ENCODE measurements around the gene HCRTR2. TPM values are rescaled to one million over a fixed set of nuclear protein-coding genes. Genes with fewer than 3 reads are reported as not detected.

The HCRTR2 gene
- total and polyA plus RNA-seq, 2 of the 8 experiments (the other 6 are each of a cell fraction or from before 2014, with no cell fraction given): 0.19 to 0.23 TPM

DNA sequence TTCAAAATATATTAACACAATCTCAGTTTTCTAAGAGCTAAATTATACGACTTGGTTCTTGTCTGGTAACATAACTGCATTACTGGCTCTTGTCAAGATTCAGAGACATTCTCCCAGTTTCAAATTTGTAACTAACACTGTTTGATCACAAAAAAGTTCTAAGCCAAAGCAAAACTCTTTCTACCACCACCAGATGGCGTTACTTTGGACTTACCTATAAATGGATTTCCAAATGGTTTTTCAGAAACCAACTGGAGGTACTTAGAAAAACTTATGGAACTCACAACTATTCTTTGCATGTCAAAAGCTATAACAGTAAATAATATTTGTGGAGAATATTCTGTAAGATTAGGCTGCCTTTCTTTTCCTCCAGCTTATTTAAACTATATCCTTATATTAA is 118.8 kb downstream of the HCRTR2 start:
- H3K23me2 ChIP-seq (ENCODE audit: low read depth, low read length): no peaks in the 10 kb centered on the region
- H2BK120ac ChIP-seq (replicated peaks; ENCODE audit: low read depth, low read length): no peak overlapping the region
- no peak overlapping the region for H2BK20ac ChIP-seq (ENCODE audit: low read length)
- no peak overlapping the region for H3K4me3 ChIP-seq (ENCODE audit: extremely low read depth in 1 of 4, insufficient read depth in 2 of 4, low read depth in 3 of 4, low read length in 4 of 4)
- 35% methylated on average over 2 of the region's 2 CpGs; no CpG with 5 or more reads in 1 of the 2 experiments for WGBS, 2 experiments (ENCODE audit: extremely low coverage in 1 of 2, insufficient coverage in 1 of 2, insufficient read length in 1 of 2, insufficient replicate concordance in 2 of 2, low coverage in 1 of 2, low lambda C conversion rate in 2 of 2, missing lambda C conversion rate in 1 of 2)
- FAIRE-seq (peak; percentile 13), DNase-seq (ENCODE audit: low read depth in 1 of 2, low spot score in 2 of 2) (no peak)
- no peak overlapping the region for H3K9ac ChIP-seq (replicated peaks in 1 of 4; ENCODE audit: extremely low read depth in 1 of 4, low read depth in 3 of 4, low read length in 3 of 4)
- no peak overlapping the region for H2BK12ac ChIP-seq (ENCODE audit: low read depth, low read length)
- H4K91ac ChIP-seq (replicated peaks; ENCODE audit: insufficient read length, low read length): no peak overlapping the region
- H3K4me2 ChIP-seq (ENCODE audit: insufficient read depth in 1 of 2, low read depth in 2 of 2, low read length in 2 of 2): no peak overlapping the region
- ChIA-PET CTCF (ENCODE audit: partially characterized antibody) (interaction anchor here (0.6 to 2.2 kb wide), 26 partner anchors 9 to 1802 kb away, joined by 3 to 12 read pairs (median 4); no protein-coding TSS in a partner anchor), POLR2A (ENCODE audit: partially characterized antibody) (no interaction called here)
- no peak overlapping the region for H3K18ac ChIP-seq (ENCODE audit: extremely low read depth, low read length)
- no peaks in the 10 kb centered on the region for H3K79me2 ChIP-seq (ENCODE audit: control insufficient read depth in 1 of 2, insufficient read depth in 2 of 2, low read length in 2 of 2)
- H3K23ac ChIP-seq (ENCODE audit: insufficient read length): no peak overlapping the region
- no peaks in the 10 kb centered on the region for H3K79me1 ChIP-seq (ENCODE audit: low read depth, low read length)
- H3K27ac ChIP-seq (ENCODE audit: low read depth, low read length): no peak overlapping the region
- H3K9me3 ChIP-seq (ENCODE audit: insufficient read depth in 2 of 2, low read depth in 1 of 2, low read length in 1 of 2): no peaks in the 10 kb centered on the region
- TF ChIP-seq RAD21 (IDR thresholded peaks at IDR 0.05 in 1 of 2, conservative IDR thresholded peaks at IDR 0.05 in 1 of 2; ENCODE audit: low read depth in 2 of 2, low read length in 2 of 2) (peak in 1 of 2 experiments; percentile 38; a peak in 2 of 4 replicates), CHD2 (IDR thresholded peaks at IDR 0.05; ENCODE audit: low read length) (no peak)
- TF ChIP-seq, protein P1, sequence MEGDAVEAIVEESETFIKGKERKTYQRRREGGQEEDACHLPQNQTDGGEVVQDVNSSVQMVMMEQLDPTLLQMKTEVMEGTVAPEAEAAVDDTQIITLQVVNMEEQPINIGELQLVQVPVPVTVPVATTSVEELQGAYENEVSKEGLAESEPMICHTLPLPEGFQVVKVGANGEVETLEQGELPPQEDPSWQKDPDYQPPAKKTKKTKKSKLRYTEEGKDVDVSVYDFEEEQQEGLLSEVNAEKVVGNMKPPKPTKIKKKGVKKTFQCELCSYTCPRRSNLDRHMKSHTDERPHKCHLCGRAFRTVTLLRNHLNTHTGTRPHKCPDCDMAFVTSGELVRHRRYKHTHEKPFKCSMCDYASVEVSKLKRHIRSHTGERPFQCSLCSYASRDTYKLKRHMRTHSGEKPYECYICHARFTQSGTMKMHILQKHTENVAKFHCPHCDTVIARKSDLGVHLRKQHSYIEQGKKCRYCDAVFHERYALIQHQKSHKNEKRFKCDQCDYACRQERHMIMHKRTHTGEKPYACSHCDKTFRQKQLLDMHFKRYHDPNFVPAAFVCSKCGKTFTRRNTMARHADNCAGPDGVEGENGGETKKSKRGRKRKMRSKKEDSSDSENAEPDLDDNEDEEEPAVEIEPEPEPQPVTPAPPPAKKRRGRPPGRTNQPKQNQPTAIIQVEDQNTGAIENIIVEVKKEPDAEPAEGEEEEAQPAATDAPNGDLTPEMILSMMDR (IDR thresholded peaks at IDR 0.05; ENCODE audit: control extremely low read depth in 1 of 3, insufficient read depth in 1 of 3, low read depth in 1 of 3, low read length in 3 of 3): peak in 1 of 3 experiments; percentile 49; a peak in 2 of 4 replicates
- no peak overlapping the region for H3K4ac ChIP-seq (replicated peaks; ENCODE audit: insufficient read length, low read depth, low read length)
- H3K4me1 ChIP-seq (replicated peaks in 1 of 4; ENCODE audit: control insufficient read depth in 3 of 4, insufficient read depth in 4 of 4, low read length in 3 of 4): no peaks in the 10 kb centered on the region
- H4K8ac ChIP-seq (ENCODE audit: extremely low read depth, insufficient read depth, low read length): no peak overlapping the region
- H3K27me3 ChIP-seq (replicated peaks in 1 of 4; ENCODE audit: control insufficient read depth in 3 of 4, extremely low read depth in 1 of 4, insufficient read depth in 3 of 4, low read length in 3 of 4): no peaks in the 10 kb centered on the region
- no peak overlapping the region for H3K56ac ChIP-seq (replicated peaks; ENCODE audit: insufficient read length, low read depth, low read length)
- no peaks in the 10 kb centered on the region for H3K36me3 ChIP-seq (ENCODE audit: control insufficient read depth in 2 of 4, insufficient read depth in 4 of 4, low read length in 3 of 4)
- H3K14ac ChIP-seq (ENCODE audit: insufficient read length): no peak overlapping the region
- no peaks in the 10 kb centered on the region for H4K20me1 ChIP-seq (replicated peaks in 1 of 2; ENCODE audit: control insufficient read depth in 1 of 2, insufficient read depth in 2 of 2, low read length in 2 of 2)
- no peak overlapping the region for H2AK5ac ChIP-seq (ENCODE audit: low read depth, low read length)
- no peak overlapping the region for H2BK15ac ChIP-seq (ENCODE audit: low read length)
- no peak overlapping the region for H2AFZ ChIP-seq (ENCODE audit: low read length)
- H2BK5ac ChIP-seq (ENCODE audit: low read depth, low read length): no peak overlapping the region
- H4K5ac ChIP-seq (ENCODE audit: insufficient read length, low read depth, low read length): no peak overlapping the region

All from H1 (cell line).